Activated T-helper 2 cell treated with anti-CD3 and anti-CD28 coated beads, Interferon-gamma antibody, Interleukin-2, Interleukin-4, amounts not matched to agents 10 μg/mL and 5 μg/mL and 100 μg/mL, durations not matched to agents 14 hours and 24 hours and 36 hours (primary cell): Measurements from ENCODE around the gene LRRC15. TPM values are rescaled to one million over a fixed set of nuclear protein-coding genes. Genes with fewer than 3 reads are reported as not detected.

Experiments
- DNase-seq: peaks from one replicate; pipeline ENCODE4 v3.0.0; 2021; ENCODE audit warnings: low spot score
- H3K27ac Mint-ChIP-seq: one replicate; pipeline ENCODE4 v1.8.0; 2021; ENCODE audit warnings: mixed read lengths
- H3K27me3 Mint-ChIP-seq: one replicate; pipeline ENCODE4 v1.8.0; 2021; ENCODE audit warnings: low read depth, mixed read lengths
- H3K36me3 Mint-ChIP-seq: one replicate; pipeline ENCODE4 v1.8.0; 2021; ENCODE audit warnings: low read depth, mixed read lengths
- H3K4me1 Mint-ChIP-seq: one replicate; pipeline ENCODE4 v1.8.0; 2021; ENCODE audit warnings: low read depth, mixed read lengths
- H3K4me3 Mint-ChIP-seq: one replicate; pipeline ENCODE4 v1.8.0; 2021; ENCODE audit warnings: low read depth, mild to moderate bottlenecking, moderate library complexity, mixed read lengths
- H3K9me3 Mint-ChIP-seq: one replicate; pipeline ENCODE4 v1.8.0; 2021; ENCODE audit warnings: mixed read lengths
- intact Hi-C: fragments of 100-400 bp; cut with micrococcal nuclease; formaldehyde crosslinking; loops from one replicate; pipeline ENCODE4 v1.15.1; 2023
- total RNA-seq: library from RNA; stranded (reverse); gene quantifications from 2 replicates; pipeline ENCODE4 v1.2.3, GENCODE V29; 2022

LRRC15 gene
- total RNA-seq, result not detected in 2 replicates

- Mint-ChIP-seq H3K36me3 (no peaks in the 10 kb centered on the region), H3K27me3 (peaks cover 27% of the 10 kb centered on the region), H3K9me3 (no peaks in the 10 kb centered on the region), H3K4me3 (no peak within 1 kb of the TSS), H3K4me1 (no peaks in the 10 kb centered on the region), H3K27ac (no peak within 1 kb of the TSS)
- no peak for DNase-seq
- intact Hi-C loops, result no loop called here
Observed at GRCh38 chr3:194369522-194370279, at the start of gene LRRC15. LRRC15 (minus strand) TSS chr3:194369743; CDS start chr3:194361043, 8,700 bp downstream.

GRCh38 chr3:194418671-194419070, 49.1 kb upstream of the LRRC15 start:
- Mint-ChIP-seq H3K4me3 (no peak overlapping the region), H3K27ac (no peak overlapping the region), H3K9me3 (no peaks in the 10 kb centered on the region), H3K27me3 (no peaks in the 10 kb centered on the region), H3K36me3 (peaks cover 49% of the 10 kb centered on the region), H3K4me1 (no peaks in the 10 kb centered on the region)
- DNase-seq, result no peak
- intact Hi-C loops, result no loop called here

DNA sequence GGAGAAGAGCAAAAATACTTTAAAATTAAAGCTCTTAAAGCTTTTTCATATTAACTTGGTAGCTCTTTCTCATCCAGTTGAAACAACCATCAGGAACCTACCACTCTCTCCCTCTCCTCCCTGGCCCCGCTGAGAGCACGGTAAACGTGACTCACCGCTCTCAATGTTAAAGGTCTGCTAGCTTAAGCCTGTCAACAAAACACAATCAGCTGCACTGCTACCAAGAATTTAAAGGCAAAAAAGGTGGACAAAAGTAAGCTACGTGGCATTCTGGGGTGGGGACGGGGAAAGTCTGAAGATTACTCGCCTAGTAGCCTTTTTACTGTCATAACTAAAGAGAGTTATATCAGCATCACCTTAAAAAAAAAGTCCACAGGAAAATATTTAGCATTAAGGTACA, 37.9 kb upstream of the LRRC15 start:
- Mint-ChIP-seq H3K4me3 (no peak overlapping the region), H3K9me3 (no peaks in the 10 kb centered on the region), H3K27ac (peak overlapping the region; percentile 33), H3K36me3 (peaks cover 55% of the 10 kb centered on the region), H3K4me1 (peaks cover 19% of the 10 kb centered on the region), H3K27me3 (no peaks in the 10 kb centered on the region)
- no peak for DNase-seq
- intact Hi-C loops, result no loop called here

GRCh38 chr3:194405766-194406165, 36.2 kb upstream of the LRRC15 start:
- Mint-ChIP-seq H3K36me3 (peaks cover 42% of the 10 kb centered on the region), H3K27me3 (no peaks in the 10 kb centered on the region), H3K4me1 (peaks cover 9% of the 10 kb centered on the region), H3K4me3 (no peak overlapping the region), H3K27ac (no peak overlapping the region), H3K9me3 (no peaks in the 10 kb centered on the region)
- no peak for DNase-seq
- intact Hi-C loops, result no loop called here

- Mint-ChIP-seq H3K36me3 (peaks cover 33% of the 10 kb centered on the region), H3K27ac (no peak overlapping the region)
Observed at GRCh38 chr3:194404365-194405140, 35.0 kb upstream of the LRRC15 start.

GRCh38 chr3:194401868-194402329, 32.4 kb upstream of the LRRC15 start:
- intact Hi-C loops, result no loop called here
- H3K4me3 Mint-ChIP-seq, result no peak overlapping the region
- H3K27me3 Mint-ChIP-seq, result peaks cover 20% of the 10 kb centered on the region

More at GRCh38 chr3:194404365-194405140, 35.0 kb upstream of the LRRC15 start:
- intact Hi-C loops, result loop anchor here (1.0 kb wide), 1 partner anchor 71 kb away; no protein-coding TSS in a partner anchor
- Mint-ChIP-seq H3K27me3 (no peaks in the 10 kb centered on the region), H3K4me3 (no peak overlapping the region), H3K4me1 (peaks cover 12% of the 10 kb centered on the region), H3K9me3 (no peaks in the 10 kb centered on the region)
- no peak for DNase-seq

DNA sequence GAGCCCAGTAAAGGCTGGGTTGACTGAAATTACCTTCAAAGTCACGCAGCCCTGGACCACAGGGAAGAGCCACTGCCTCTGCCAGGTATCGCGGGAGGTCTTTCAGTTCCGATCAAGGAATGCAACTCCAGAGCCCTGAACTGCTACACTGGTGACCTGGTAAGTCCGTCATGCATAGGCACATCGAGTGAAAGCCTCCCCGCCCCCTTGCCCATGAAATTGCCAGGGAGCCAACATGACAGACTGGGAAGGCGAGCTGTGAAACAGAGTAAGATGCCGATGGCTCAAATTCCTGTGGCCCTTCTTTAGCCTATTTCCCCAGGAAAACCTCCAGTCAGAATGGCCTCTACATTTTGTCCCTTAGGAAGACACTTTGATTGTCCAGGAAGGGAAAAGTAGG, 31.8 kb upstream of the LRRC15 start:
- intact Hi-C loops, result no loop called here
- peaks cover 20% of the 10 kb centered on the region for H3K27me3 Mint-ChIP-seq
- no peaks in the 10 kb centered on the region for H3K9me3 Mint-ChIP-seq

More at GRCh38 chr3:194401868-194402329, 32.4 kb upstream of the LRRC15 start:
- Mint-ChIP-seq H3K4me1 (peaks cover 23% of the 10 kb centered on the region), H3K36me3 (peaks cover 23% of the 10 kb centered on the region), H3K9me3 (no peaks in the 10 kb centered on the region), H3K27ac (no peak overlapping the region)
- DNase-seq, result no peak

DNA sequence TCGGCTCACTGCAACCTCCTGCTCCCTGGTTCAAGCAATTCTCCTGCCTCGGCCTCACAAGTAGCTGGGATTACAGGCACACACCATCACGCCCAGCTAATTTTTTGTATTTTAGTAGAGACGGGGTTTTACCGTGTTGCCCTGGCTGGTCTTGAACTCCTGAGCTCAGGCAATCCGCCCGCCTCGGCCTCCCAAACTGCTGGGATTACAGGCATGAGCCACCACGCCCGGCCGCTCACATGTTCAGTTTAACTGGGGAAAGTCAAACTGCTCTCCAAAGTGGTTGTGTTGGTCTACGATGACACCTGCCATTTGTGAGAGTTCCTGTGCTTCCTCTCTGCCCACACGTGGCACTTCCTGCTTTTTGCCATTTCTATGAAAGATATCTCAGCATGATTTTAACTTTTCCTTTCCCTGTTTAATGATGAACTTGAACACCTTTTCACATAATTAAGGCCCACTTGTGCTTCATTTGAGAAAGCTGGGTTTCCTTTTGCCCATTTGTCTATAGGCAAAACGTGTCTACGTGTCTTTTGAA, 30.4 kb upstream of the LRRC15 start:
- no peaks in the 10 kb centered on the region for H3K9me3 Mint-ChIP-seq
- intact Hi-C loops, result loop anchor here (5.0 kb wide), 3 partner anchors 232 to 287 kb away; partner anchors contain the start of genes FAM43A, HES1 and TMEM44
- H3K36me3 Mint-ChIP-seq, result peaks cover 13% of the 10 kb centered on the region
- no peak overlapping the region for H3K4me3 Mint-ChIP-seq
- peaks cover 24% of the 10 kb centered on the region for H3K27me3 Mint-ChIP-seq
- no peak for DNase-seq
- no peak overlapping the region for H3K27ac Mint-ChIP-seq
- peaks cover 38% of the 10 kb centered on the region for H3K4me1 Mint-ChIP-seq

More for the DNA sequence above, 31.8 kb upstream of the LRRC15 start:
- Mint-ChIP-seq H3K4me1 (peaks cover 25% of the 10 kb centered on the region), H3K4me3 (no peak overlapping the region), H3K36me3 (peaks cover 19% of the 10 kb centered on the region), H3K27ac (no peak overlapping the region)
- DNase-seq, result no peak

- H3K27me3 Mint-ChIP-seq, result peaks cover 28% of the 10 kb centered on the region
- H3K27ac Mint-ChIP-seq, result no peak within 1 kb of the TSS
- H3K9me3 Mint-ChIP-seq, result no peaks in the 10 kb centered on the region
- no peak for DNase-seq
- peak within 1 kb of the TSS; percentile 80 for H3K4me3 Mint-ChIP-seq
- intact Hi-C loops, result loop anchor here (5.0 kb wide), 3 partner anchors 233 to 288 kb away; partner anchors contain the start of genes FAM43A, HES1 and TMEM44
- peaks cover 34% of the 10 kb centered on the region for H3K4me1 Mint-ChIP-seq
- peaks cover 6% of the 10 kb centered on the region for H3K36me3 Mint-ChIP-seq
Observed at GRCh38 chr3:194399166-194399565, 29.6 kb upstream of the LRRC15 start, which contains the start of gene GP5. GP5 (minus strand) TSS chr3:194399266; CDS start chr3:194398282, 984 bp downstream.

DNA sequence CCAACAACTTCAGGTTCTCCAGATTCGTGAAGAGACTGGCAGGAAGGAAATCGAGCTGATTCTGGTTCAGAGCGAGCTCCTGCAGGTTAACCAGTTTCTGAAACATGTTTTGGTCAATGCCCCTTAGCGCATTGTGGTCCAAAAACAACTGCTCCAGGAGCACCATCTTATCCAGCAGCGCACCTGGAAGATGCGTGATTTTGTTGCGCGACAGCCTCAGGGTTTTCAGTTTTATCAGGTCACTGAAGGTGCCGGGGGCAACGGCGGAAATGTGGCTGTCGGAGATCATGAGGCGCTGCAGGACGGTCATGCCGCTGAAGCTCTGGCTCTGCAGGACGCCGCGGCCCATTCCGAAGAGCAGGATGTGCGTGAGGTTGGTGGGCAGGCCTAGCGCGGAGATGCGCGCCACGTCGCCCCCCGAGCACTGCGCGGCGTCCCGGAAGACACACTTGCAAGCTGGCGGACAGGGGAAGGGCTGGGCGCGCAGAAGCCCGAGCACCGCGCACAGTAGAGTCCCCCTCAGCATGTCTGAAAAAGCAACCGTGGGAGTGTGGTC, 28.3 kb upstream of the LRRC15 start:
- Mint-ChIP-seq H3K9me3 (no peaks in the 10 kb centered on the region), H3K27me3 (peaks cover 29% of the 10 kb centered on the region), H3K4me1 (peaks cover 34% of the 10 kb centered on the region), H3K27ac (no peak overlapping the region), H3K36me3 (no peaks in the 10 kb centered on the region), H3K4me3 (peak overlapping the region; percentile 80)
- peak; percentile 13 for DNase-seq
- intact Hi-C loops, result loop anchor here (5.0 kb wide), 3 partner anchors 234 to 289 kb away; partner anchors contain the start of genes FAM43A, HES1 and TMEM44

DNA sequence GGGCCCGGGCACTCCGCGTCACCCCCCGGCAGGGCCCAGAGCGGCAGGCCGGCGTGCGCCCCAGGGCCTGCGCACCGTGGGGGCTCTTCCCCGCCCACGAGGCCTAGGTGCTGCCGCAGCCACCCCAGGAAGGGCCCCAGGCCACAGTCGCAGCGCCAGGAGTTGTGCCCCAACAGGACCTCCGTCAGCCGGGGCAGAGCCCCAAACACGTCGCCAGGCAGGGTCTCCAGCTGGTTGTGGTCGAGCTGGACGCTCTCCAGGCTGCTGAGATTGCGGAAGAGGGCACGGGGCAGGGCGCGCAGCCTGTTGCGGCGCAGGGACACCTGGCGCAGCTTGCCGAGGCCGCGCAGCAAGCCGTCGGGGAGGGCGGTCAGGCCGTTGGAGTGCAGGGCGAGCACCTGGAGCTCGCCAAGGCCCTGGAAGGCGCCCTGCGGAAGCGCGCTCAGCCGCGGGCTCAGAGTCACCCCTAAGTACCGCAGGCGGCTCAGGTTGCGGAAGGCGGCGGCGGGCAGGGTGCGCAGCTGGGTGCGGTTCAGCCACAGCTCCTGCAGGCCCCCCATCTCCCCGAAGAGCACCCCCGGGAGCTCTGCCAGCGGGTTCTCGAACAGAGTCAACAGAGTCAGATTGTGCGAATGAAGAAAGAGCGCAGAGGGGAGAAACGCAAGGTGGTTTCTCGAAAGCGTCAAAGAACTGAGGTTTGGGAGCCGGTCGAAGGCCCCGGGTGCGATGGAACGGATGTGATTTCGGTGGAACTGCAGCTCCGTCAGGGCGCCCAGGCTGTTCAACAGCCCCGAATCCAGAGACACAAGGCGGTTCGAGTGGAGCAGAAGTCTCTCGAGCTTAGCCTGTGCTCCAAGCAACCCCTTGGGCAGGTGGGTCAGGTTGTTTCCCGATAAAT, 27.6 kb upstream of the LRRC15 start:
- H3K9me3 Mint-ChIP-seq, result no peaks in the 10 kb centered on the region
- peaks cover 32% of the 10 kb centered on the region for H3K27me3 Mint-ChIP-seq
- intact Hi-C loops, result loop anchor here (5.0 kb wide), 3 partner anchors 235 to 290 kb away; partner anchors contain the start of genes FAM43A, HES1 and TMEM44
- H3K4me3 Mint-ChIP-seq, result peak overlapping the region; percentile 80
- H3K36me3 Mint-ChIP-seq, result no peaks in the 10 kb centered on the region
- peaks cover 34% of the 10 kb centered on the region for H3K4me1 Mint-ChIP-seq
- DNase-seq, result peak; percentile 24
- H3K27ac Mint-ChIP-seq, result peak overlapping the region; percentile 42
